ENCODE measurements around the gene SAV1. TPM values are rescaled to one million over a fixed set of nuclear protein-coding genes. Genes with fewer than 3 reads are reported as not detected.

SAV1 gene
- total and polyA plus RNA-seq, 2 experiments from 2014 or later, result 74.2 to 82.8 TPM

DNA sequence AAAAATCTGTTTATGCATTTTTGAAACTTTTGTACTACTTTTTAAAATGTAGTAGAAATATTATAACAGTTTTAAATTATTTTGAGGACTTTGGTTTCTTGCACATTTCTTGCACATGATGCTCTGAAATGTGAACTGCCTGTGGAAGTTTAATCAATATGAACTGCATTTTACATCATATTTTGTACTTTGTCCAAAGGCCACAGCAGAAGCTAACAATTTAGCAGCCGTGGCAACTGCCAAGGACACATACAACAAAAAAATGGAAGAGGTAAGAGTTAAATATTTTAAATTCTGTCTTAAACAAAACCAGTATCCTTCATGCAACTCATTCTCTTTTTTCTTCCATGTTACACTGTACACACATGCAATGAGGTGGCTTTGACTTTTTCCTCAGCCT, 45.1 kb downstream of the SAV1 start:
- no peaks in the 10 kb centered on the region for H3K36me3 Mint-ChIP-seq (ENCODE audit: low read depth)
- no peaks in the 10 kb centered on the region for H3K9me2 ChIP-seq (ENCODE audit: insufficient read depth)
- H3K4me3 ChIP-seq, result no peak overlapping the region
- ATAC-seq (no peak), DNase-seq (ENCODE audit: low spot score) (no peak)
- H3K27me3 ChIP-seq (ENCODE audit: insufficient read depth), result no peaks in the 10 kb centered on the region
- H3K27me3 Mint-ChIP-seq (ENCODE audit: insufficient read depth, low read depth, poor library complexity), result peaks cover 4% of the 10 kb centered on the region
- H4K20me1 ChIP-seq (replicated peaks; ENCODE audit: insufficient read depth), result no peaks in the 10 kb centered on the region
- TF ChIP-seq ZNF114 (CRISPR knock-in tag; IDR thresholded peaks at IDR 0.05) (no peak), NANOG (IDR thresholded peaks at IDR 0.05; ENCODE audit: borderline replicate concordance) (no peak)
- TF ChIP-seq, protein P1, sequence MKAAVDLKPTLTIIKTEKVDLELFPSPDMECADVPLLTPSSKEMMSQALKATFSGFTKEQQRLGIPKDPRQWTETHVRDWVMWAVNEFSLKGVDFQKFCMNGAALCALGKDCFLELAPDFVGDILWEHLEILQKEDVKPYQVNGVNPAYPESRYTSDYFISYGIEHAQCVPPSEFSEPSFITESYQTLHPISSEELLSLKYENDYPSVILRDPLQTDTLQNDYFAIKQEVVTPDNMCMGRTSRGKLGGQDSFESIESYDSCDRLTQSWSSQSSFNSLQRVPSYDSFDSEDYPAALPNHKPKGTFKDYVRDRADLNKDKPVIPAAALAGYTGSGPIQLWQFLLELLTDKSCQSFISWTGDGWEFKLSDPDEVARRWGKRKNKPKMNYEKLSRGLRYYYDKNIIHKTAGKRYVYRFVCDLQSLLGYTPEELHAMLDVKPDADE (IDR thresholded peaks at IDR 0.05), result no peak
- H3K4me3 Mint-ChIP-seq, result no peak overlapping the region
- H3K27ac ChIP-seq (ENCODE audit: low read depth), result no peak overlapping the region
- no peak overlapping the region for H3K27ac Mint-ChIP-seq
- H3K9me3 Mint-ChIP-seq, result no peaks in the 10 kb centered on the region
- no peak overlapping the region for H2AFZ ChIP-seq
- H3K4me1 ChIP-seq (ENCODE audit: insufficient read depth), result no peaks in the 10 kb centered on the region
- H3K4me2 ChIP-seq, result no peak overlapping the region
- H3K79me2 ChIP-seq (replicated peaks; ENCODE audit: insufficient read depth), result no peaks in the 10 kb centered on the region
- H3K36me3 ChIP-seq (ENCODE audit: insufficient read depth), result no peaks in the 10 kb centered on the region
- H3K4me1 Mint-ChIP-seq, result no peaks in the 10 kb centered on the region
- no peaks in the 10 kb centered on the region for H3F3A ChIP-seq (replicated peaks; ENCODE audit: low read depth)

DNA sequence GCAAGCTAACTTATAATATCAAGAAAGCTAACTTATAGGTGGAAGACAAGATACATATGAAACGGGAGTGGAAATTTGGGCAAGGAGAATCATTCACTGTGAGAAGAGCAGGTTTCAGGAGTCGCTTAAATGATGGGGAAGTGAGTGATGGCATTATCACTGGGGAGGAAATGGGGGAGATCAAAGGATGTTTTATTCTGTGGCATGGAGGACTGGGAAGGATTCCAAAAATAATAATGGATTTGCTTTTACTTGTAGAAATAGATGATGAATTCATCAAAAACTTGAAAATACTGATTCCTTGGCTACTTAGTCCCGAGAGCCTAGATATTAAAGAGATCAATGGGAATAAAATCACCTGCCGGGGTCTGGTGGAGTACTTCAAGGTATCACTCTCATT, 47.8 kb downstream of the SAV1 start:
- Mint-ChIP-seq H3K27me3 (ENCODE audit: insufficient read depth, low read depth, poor library complexity) (peaks cover 1% of the 10 kb centered on the region), H3K36me3 (ENCODE audit: low read depth) (no peaks in the 10 kb centered on the region), H3K9me3 (no peaks in the 10 kb centered on the region), H3K4me1 (no peaks in the 10 kb centered on the region), H3K27ac (no peak overlapping the region), H3K4me3 (no peak overlapping the region)
- no peak overlapping the region for H3K27ac ChIP-seq (ENCODE audit: low read depth)
- no peaks in the 10 kb centered on the region for H4K20me1 ChIP-seq (replicated peaks; ENCODE audit: insufficient read depth)
- H3F3A ChIP-seq (replicated peaks; ENCODE audit: low read depth), result no peaks in the 10 kb centered on the region
- no peaks in the 10 kb centered on the region for H3K9me2 ChIP-seq (ENCODE audit: insufficient read depth)
- H3K4me1 ChIP-seq (ENCODE audit: insufficient read depth), result no peaks in the 10 kb centered on the region
- H3K4me2 ChIP-seq, result no peak overlapping the region
- no peaks in the 10 kb centered on the region for H3K36me3 ChIP-seq (ENCODE audit: insufficient read depth)
- DNase-seq (ENCODE audit: low spot score) (no peak), ATAC-seq (no peak)
- H3K27me3 ChIP-seq (ENCODE audit: insufficient read depth), result no peaks in the 10 kb centered on the region
- H2AFZ ChIP-seq, result no peak overlapping the region
- no peak overlapping the region for H3K4me3 ChIP-seq
- no peaks in the 10 kb centered on the region for H3K79me2 ChIP-seq (replicated peaks; ENCODE audit: insufficient read depth)
- no peak for TF ChIP-seq EZH2phosphoT487 (IDR thresholded peaks at IDR 0.05; ENCODE audit: unreplicated experiment)
- TF ChIP-seq EZH2 (IDR thresholded peaks at IDR 0.05; ENCODE audit: low read depth, unreplicated experiment), result no peak
- TF ChIP-seq, protein P2, sequence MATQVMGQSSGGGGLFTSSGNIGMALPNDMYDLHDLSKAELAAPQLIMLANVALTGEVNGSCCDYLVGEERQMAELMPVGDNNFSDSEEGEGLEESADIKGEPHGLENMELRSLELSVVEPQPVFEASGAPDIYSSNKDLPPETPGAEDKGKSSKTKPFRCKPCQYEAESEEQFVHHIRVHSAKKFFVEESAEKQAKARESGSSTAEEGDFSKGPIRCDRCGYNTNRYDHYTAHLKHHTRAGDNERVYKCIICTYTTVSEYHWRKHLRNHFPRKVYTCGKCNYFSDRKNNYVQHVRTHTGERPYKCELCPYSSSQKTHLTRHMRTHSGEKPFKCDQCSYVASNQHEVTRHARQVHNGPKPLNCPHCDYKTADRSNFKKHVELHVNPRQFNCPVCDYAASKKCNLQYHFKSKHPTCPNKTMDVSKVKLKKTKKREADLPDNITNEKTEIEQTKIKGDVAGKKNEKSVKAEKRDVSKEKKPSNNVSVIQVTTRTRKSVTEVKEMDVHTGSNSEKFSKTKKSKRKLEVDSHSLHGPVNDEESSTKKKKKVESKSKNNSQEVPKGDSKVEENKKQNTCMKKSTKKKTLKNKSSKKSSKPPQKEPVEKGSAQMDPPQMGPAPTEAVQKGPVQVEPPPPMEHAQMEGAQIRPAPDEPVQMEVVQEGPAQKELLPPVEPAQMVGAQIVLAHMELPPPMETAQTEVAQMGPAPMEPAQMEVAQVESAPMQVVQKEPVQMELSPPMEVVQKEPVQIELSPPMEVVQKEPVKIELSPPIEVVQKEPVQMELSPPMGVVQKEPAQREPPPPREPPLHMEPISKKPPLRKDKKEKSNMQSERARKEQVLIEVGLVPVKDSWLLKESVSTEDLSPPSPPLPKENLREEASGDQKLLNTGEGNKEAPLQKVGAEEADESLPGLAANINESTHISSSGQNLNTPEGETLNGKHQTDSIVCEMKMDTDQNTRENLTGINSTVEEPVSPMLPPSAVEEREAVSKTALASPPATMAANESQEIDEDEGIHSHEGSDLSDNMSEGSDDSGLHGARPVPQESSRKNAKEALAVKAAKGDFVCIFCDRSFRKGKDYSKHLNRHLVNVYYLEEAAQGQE (IDR thresholded peaks at IDR 0.05; ENCODE audit: unreplicated experiment), result no peak
- TF ChIP-seq, protein P3, sequence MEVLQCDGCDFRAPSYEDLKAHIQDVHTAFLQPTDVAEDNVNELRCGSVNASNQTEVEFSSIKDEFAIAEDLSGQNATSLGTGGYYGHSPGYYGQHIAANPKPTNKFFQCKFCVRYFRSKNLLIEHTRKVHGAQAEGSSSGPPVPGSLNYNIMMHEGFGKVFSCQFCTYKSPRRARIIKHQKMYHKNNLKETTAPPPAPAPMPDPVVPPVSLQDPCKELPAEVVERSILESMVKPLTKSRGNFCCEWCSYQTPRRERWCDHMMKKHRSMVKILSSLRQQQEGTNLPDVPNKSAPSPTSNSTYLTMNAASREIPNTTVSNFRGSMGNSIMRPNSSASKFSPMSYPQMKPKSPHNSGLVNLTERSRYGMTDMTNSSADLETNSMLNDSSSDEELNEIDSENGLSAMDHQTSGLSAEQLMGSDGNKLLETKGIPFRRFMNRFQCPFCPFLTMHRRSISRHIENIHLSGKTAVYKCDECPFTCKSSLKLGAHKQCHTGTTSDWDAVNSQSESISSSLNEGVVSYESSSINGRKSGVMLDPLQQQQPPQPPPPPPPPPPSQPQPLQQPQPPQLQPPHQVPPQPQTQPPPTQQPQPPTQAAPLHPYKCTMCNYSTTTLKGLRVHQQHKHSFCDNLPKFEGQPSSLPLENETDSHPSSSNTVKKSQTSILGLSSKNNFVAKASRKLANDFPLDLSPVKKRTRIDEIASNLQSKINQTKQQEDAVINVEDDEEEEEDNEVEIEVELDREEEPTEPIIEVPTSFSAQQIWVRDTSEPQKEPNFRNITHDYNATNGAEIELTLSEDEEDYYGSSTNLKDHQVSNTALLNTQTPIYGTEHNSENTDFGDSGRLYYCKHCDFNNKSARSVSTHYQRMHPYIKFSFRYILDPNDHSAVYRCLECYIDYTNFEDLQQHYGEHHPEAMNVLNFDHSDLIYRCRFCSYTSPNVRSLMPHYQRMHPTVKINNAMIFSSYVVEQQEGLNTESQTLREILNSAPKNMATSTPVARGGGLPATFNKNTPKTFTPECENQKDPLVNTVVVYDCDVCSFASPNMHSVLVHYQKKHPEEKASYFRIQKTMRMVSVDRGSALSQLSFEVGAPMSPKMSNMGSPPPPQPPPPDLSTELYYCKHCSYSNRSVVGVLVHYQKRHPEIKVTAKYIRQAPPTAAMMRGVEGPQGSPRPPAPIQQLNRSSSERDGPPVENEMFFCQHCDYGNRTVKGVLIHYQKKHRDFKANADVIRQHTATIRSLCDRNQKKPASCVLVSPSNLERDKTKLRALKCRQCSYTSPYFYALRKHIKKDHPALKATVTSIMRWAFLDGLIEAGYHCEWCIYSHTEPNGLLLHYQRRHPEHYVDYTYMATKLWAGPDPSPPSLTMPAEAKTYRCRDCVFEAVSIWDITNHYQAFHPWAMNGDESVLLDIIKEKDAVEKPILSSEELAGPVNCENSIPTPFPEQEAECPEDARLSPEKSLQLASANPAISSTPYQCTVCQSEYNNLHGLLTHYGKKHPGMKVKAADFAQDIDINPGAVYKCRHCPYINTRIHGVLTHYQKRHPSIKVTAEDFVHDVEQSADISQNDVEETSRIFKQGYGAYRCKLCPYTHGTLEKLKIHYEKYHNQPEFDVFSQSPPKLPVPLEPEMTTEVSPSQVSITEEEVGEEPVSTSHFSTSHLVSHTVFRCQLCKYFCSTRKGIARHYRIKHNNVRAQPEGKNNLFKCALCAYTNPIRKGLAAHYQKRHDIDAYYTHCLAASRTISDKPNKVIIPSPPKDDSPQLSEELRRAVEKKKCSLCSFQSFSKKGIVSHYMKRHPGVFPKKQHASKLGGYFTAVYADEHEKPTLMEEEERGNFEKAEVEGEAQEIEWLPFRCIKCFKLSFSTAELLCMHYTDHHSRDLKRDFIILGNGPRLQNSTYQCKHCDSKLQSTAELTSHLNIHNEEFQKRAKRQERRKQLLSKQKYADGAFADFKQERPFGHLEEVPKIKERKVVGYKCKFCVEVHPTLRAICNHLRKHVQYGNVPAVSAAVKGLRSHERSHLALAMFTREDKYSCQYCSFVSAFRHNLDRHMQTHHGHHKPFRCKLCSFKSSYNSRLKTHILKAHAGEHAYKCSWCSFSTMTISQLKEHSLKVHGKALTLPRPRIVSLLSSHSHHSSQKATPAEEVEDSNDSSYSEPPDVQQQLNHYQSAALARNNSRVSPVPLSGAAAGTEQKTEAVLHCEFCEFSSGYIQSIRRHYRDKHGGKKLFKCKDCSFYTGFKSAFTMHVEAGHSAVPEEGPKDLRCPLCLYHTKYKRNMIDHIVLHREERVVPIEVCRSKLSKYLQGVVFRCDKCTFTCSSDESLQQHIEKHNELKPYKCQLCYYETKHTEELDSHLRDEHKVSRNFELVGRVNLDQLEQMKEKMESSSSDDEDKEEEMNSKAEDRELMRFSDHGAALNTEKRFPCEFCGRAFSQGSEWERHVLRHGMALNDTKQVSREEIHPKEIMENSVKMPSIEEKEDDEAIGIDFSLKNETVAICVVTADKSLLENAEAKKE (CRISPR knock-in tag; IDR thresholded peaks at IDR 0.05), result no peak
- TF ChIP-seq ZNF114 (CRISPR knock-in tag; IDR thresholded peaks at IDR 0.05), result no peak
- TF ChIP-seq POLR2AphosphoS5 (IDR thresholded peaks at IDR 0.05; ENCODE audit: low read depth), result no peak
- TF ChIP-seq, protein P1 (IDR thresholded peaks at IDR 0.05), result no peak
- no peak for TF ChIP-seq JUNB (IDR thresholded peaks at IDR 0.05; ENCODE audit: unreplicated experiment)
- no peak for TF ChIP-seq STAT1 (IDR thresholded peaks at IDR 0.05; ENCODE audit: unreplicated experiment)
- TF ChIP-seq NANOG (IDR thresholded peaks at IDR 0.05; ENCODE audit: borderline replicate concordance), result no peak

Data from GM23338 (cell line).